Femur (tissue), 1 donor: Measurements from ENCODE around the gene MS4A3.
"Not testable (repeated sequence)": the region's sequence is repeated elsewhere in the genome, so short reads cannot be mapped to it uniquely, and the experiment has no call there.

ENCODE experiments used
- DNase-seq: peaks from one replicate; pipeline ENCODE4 v3.0.0-alpha.2; 2017

MS4A3 gene

GRCh38 chr11:60095477-60096120 lies 39.1 kb downstream of the MS4A3 start:
- DNase-seq: no peak

GRCh38 chr11:60097189-60097588 lies 40.7 kb downstream of the MS4A3 start:
- no peak for DNase-seq

- DNase-seq: no peak
Measured at GRCh38 chr11:60098508-60098907, 42.0 kb downstream of the MS4A3 start.

- DNase-seq: no peak
Measured at GRCh38 chr11:60100516-60100915, 44.1 kb downstream of the MS4A3 start.

GRCh38 chr11:60101368-60101767 lies 44.9 kb downstream of the MS4A3 start:
- not testable (repeated sequence) for DNase-seq

GRCh38 chr11:60104471-60105115 lies 48.1 kb downstream of the MS4A3 start:
- not testable (repeated sequence) for DNase-seq

GRCh38 chr11:60108631-60109030 lies 52.2 kb downstream of the MS4A3 start:
- not testable (repeated sequence) for DNase-seq

GRCh38 chr11:60111793-60112192 lies 55.3 kb downstream of the MS4A3 start:
- no peak for DNase-seq

GRCh38 chr11:60116996-60117790 lies 60.7 kb downstream of the MS4A3 start:
- DNase-seq: no peak

GRCh38 chr11:60118338-60118737 lies 61.9 kb downstream of the MS4A3 start:
- DNase-seq: no peak

GRCh38 chr11:60119710-60120109 lies 63.2 kb downstream of the MS4A3 start:
- DNase-seq: no peak
